CD4-positive, alpha-beta T cell (primary cell): ENCODE results near the gene HIVEP3. TPM values are rescaled to one million over a fixed set of nuclear protein-coding genes. Genes with fewer than 3 reads are reported as not detected.

Source experiments
- ATAC-seq: fragments of 200-7000 bp; cut with Tn5 transposase; one replicate; pipeline ENCODE4 v1.10.0; 2022; ENCODE audit warnings: mild to moderate bottlenecking; ENCODE audit not compliant: poor library complexity
- CTCF ChIA-PET: fragments of 350-600 bp; sonication (Branson Sonifier 250); formaldehyde crosslinking; loops from one replicate; lab custom pipeline; 2021; ENCODE audit warnings: antibody characterized with exemption, inconsistent platforms; lab: Charles Lee
- POLR2A ChIA-PET: fragments of 350-600 bp; sonication (Branson Sonifier 250); formaldehyde crosslinking; loops from one replicate; lab custom pipeline; 2021; ENCODE audit warnings: antibody characterized with exemption, inconsistent platforms; lab: Charles Lee
- DNase-seq, 14 experiments: peaks; one replicate each; pipeline ENCODE4 v3.0.0-alpha.2; 2013 to 2020; ENCODE audit warnings: mixed read lengths in 2 of 14
- H3K27ac ChIP-seq, 2 donors: one replicate each; pipeline versions ENCODE4 v1.5.1 to v1.7.0; 2013; ENCODE audit warnings: low read length in 2 of 2, low read depth in 1 of 2, mild to moderate bottlenecking in 1 of 2
- H3K27me3 ChIP-seq, 2 experiments: 1 replicate in 1 of 2; 2 replicates in 1 of 2; pipeline versions ENCODE4 v1.6.1 to v1.7.0; 2013; ENCODE audit warnings: low read length in 2 of 2, control low read depth in 1 of 2, mild to moderate bottlenecking in 1 of 2, moderate library complexity in 1 of 2; ENCODE audit not compliant: insufficient read depth in 2 of 2, control insufficient read depth in 1 of 2
- H3K36me3 ChIP-seq: one replicate; pipeline ENCODE4 v1.6.1; 2013; ENCODE audit warnings: low read length, control low read depth; ENCODE audit not compliant: insufficient read depth
- H3K4me1 ChIP-seq: one replicate; pipeline ENCODE4 v1.6.1; 2013; ENCODE audit warnings: low read length, control low read depth; ENCODE audit not compliant: insufficient read depth
- H3K4me3 ChIP-seq: one replicate; pipeline ENCODE4 v1.5.1; 2013; ENCODE audit warnings: mild to moderate bottlenecking, low read length, moderate library complexity
- H3K9me3 ChIP-seq, 2 experiments: 1 replicate in 1 of 2; 2 replicates in 1 of 2; pipeline versions ENCODE4 v1.6.1 to v1.7.0; 2013; ENCODE audit warnings: low read length in 2 of 2, mild to moderate bottlenecking in 2 of 2, control low read depth in 1 of 2, moderate library complexity in 1 of 2; ENCODE audit not compliant: control insufficient read depth in 1 of 2, insufficient read depth in 1 of 2
- H3K27ac Mint-ChIP-seq: one replicate; pipeline ENCODE4 v1.8.0; 2020; ENCODE audit warnings: mixed read lengths
- H3K27me3 Mint-ChIP-seq: one replicate; pipeline ENCODE4 v1.8.0; 2021; ENCODE audit warnings: mixed read lengths
- H3K36me3 Mint-ChIP-seq: one replicate; pipeline ENCODE4 v1.8.0; 2021; ENCODE audit warnings: low read depth, mixed read lengths
- H3K4me1 Mint-ChIP-seq: one replicate; pipeline ENCODE4 v1.8.0; 2021; ENCODE audit warnings: low read depth, mixed read lengths
- H3K4me3 Mint-ChIP-seq: one replicate; pipeline ENCODE4 v1.8.0; 2020; ENCODE audit warnings: mild to moderate bottlenecking, mixed read lengths
- H3K9me3 Mint-ChIP-seq: one replicate; pipeline ENCODE4 v1.8.0; 2020; ENCODE audit warnings: mixed read lengths
- intact Hi-C, 2 experiments: fragments of 100-400 bp; cut with DNase I in 1 of 2; cut with micrococcal nuclease in 1 of 2; formaldehyde crosslinking; loops; one replicate each; pipeline versions ENCODE4 v1.15.1 to v1.9.0; 2023 to 2025; cut with DNase I, micrococcal nuclease
- total RNA-seq, 174 experiments: library from RNA in 2 of 174; stranded (reverse) in 2 of 174; gene quantifications; one replicate each; pipeline ENCODE4 v1.2.3 and lab custom pipeline; 2021 to 2026
- TF ChIP-seq, protein P1 (sequence below): fragments of 200-600 bp; IDR thresholded peaks from one replicate; pipeline ENCODE4 v1.8.0; 2022; ENCODE audit warnings: antibody characterized with exemption, mild to moderate bottlenecking

Gene HIVEP3
- total RNA-seq, 2 experiments from 2014 or later, result 5.1 to 5.4 TPM

DNA sequence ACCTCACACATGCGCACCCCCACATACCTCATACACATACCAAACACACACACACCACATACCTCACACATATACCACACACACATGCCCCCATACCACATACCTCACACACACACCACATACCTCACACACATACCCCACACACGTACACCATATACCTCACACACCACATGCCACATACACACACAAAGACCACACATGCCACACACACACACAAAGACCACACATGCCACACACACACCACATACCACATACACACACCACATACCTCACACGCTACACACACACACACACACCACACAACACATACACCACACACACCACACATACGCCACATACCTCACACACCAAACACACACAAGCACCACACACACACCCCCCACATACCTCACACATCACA lies 30.0 kb downstream of the HIVEP3 start:
- intact Hi-C loops, result no loop called here
- CTCF ChIA-PET, result no interaction called here
- Histone ChIP-seq H3K36me3 (no peaks in the 10 kb centered on the region), H3K27ac (no peak overlapping the region), H3K4me1 (peaks cover 42% of the 10 kb centered on the region), H3K27me3 (no peaks in the 10 kb centered on the region), H3K4me3 (no peak overlapping the region), H3K9me3 (no peaks in the 10 kb centered on the region)
- peaks cover 40% of the 10 kb centered on the region for H3K4me1 Mint-ChIP-seq
- no peaks in the 10 kb centered on the region for H3K36me3 Mint-ChIP-seq
- H3K4me3 Mint-ChIP-seq, result no peak overlapping the region
- no peak for DNase-seq
- TF ChIP-seq, protein P1, sequence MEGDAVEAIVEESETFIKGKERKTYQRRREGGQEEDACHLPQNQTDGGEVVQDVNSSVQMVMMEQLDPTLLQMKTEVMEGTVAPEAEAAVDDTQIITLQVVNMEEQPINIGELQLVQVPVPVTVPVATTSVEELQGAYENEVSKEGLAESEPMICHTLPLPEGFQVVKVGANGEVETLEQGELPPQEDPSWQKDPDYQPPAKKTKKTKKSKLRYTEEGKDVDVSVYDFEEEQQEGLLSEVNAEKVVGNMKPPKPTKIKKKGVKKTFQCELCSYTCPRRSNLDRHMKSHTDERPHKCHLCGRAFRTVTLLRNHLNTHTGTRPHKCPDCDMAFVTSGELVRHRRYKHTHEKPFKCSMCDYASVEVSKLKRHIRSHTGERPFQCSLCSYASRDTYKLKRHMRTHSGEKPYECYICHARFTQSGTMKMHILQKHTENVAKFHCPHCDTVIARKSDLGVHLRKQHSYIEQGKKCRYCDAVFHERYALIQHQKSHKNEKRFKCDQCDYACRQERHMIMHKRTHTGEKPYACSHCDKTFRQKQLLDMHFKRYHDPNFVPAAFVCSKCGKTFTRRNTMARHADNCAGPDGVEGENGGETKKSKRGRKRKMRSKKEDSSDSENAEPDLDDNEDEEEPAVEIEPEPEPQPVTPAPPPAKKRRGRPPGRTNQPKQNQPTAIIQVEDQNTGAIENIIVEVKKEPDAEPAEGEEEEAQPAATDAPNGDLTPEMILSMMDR, result no peak
- ATAC-seq, result no peak
- POLR2A ChIA-PET, result interaction anchor here (5.0 kb wide), 1 partner anchor 29 kb away, joined by 108 read pairs; the partner anchor contains the start of gene HIVEP3
- no peaks in the 10 kb centered on the region for H3K27me3 Mint-ChIP-seq
- no peak overlapping the region for H3K27ac Mint-ChIP-seq
- no peaks in the 10 kb centered on the region for H3K9me3 Mint-ChIP-seq

DNA sequence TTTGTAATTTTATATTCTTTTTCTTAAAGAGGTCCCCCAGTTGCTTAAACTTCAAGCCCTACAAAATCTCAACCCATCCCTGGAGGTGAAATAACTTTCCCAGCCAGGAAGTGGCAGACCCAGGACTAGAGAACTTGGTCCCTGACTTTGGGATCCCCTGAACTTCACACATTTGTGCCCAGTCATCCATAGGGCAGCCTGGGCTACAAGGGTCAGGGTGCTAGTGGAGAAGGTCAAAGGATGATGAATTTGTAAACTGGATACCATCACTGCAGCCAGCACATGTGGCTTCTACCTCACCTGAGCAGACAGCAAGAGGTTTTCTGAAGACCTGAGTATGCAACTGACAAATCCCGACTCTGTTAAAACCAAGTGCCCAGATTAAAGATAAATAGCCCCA lies 31.4 kb downstream of the HIVEP3 start:
- H3K4me1 Mint-ChIP-seq, result peaks cover 34% of the 10 kb centered on the region
- H3K27me3 ChIP-seq, result no peaks in the 10 kb centered on the region
- intact Hi-C loops, result no loop called here
- ChIA-PET CTCF (no interaction called here), POLR2A (no interaction called here)
- H3K36me3 ChIP-seq, result no peaks in the 10 kb centered on the region
- H3K4me3 ChIP-seq, result no peak overlapping the region
- H3K9me3 ChIP-seq, result no peaks in the 10 kb centered on the region
- no peak overlapping the region for H3K4me3 Mint-ChIP-seq
- no peaks in the 10 kb centered on the region for H3K9me3 Mint-ChIP-seq
- H3K4me1 ChIP-seq, result peaks cover 32% of the 10 kb centered on the region
- H3K27me3 Mint-ChIP-seq, result no peaks in the 10 kb centered on the region
- no peaks in the 10 kb centered on the region for H3K36me3 Mint-ChIP-seq
- TF ChIP-seq, protein P1, result no peak
- ATAC-seq (no peak), DNase-seq (no peak)
- H3K27ac ChIP-seq, result no peak overlapping the region
- no peak overlapping the region for H3K27ac Mint-ChIP-seq

DNA sequence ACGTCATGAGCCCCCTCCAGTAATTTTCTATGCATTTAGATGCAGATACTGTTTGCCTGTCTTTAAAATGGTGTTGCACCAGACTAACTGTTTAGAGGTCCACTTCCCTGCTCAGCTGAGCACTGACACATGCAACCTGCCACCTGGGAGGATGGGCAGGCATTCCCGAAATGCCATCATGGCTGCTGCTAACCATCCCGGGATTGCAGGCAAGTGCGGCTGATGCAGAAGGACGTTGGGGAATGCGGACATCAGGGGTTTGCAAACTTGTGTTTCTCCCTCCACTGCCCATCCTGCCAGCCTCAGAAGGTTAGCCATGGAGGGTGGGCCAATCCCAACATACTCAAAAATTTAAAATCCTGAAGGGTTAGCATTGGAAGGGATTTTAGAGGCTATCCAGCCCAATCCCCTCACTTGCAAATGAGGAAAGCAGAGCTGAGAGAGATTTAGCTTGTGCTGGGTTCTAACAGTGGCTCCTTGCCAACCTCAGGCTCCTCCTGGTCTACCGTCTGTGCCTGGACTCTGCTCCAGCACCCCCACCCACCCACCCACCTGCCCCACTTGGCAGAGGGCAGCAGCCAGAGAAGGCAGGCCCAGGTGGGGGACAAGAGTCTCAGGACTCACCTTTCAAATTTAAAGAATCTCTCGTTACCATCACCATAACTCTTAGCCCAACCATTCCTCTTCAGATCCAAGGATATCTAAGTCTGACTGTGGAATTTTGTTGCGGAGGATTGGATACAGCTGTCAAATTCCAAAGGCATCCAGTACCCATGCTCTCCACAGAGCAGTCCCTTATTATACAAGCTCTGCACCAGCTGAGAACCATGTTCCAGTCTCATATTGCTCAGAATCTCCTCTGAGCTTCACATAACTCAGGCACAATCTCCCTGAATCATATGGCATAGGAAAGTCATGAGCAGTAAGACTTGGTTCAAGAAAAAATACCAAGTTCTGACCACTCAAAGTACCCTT lies 34.2 kb downstream of the HIVEP3 start:
- intact Hi-C loops, result no loop called here
- POLR2A ChIA-PET, result no interaction called here
- CTCF ChIA-PET, result no interaction called here
- TF ChIP-seq, protein P1, result no peak
- no peaks in the 10 kb centered on the region for H3K36me3 Mint-ChIP-seq
- no peak overlapping the region for H3K4me3 ChIP-seq
- DNase-seq (no peak), ATAC-seq (no peak)
- H3K9me3 ChIP-seq, result no peaks in the 10 kb centered on the region
- H3K27ac ChIP-seq, result no peak overlapping the region
- no peaks in the 10 kb centered on the region for H3K36me3 ChIP-seq
- H3K27me3 Mint-ChIP-seq, result no peaks in the 10 kb centered on the region
- H3K4me1 Mint-ChIP-seq, result peaks cover 18% of the 10 kb centered on the region
- no peaks in the 10 kb centered on the region for H3K9me3 Mint-ChIP-seq
- peaks cover 10% of the 10 kb centered on the region for H3K4me1 ChIP-seq
- no peak overlapping the region for H3K4me3 Mint-ChIP-seq
- no peak overlapping the region for H3K27ac Mint-ChIP-seq
- no peaks in the 10 kb centered on the region for H3K27me3 ChIP-seq
